Measurements from ENCODE around the gene ZBP1. TPM values are rescaled to one million over a fixed set of nuclear protein-coding genes. Genes with fewer than 3 reads are reported as not detected.

ZBP1 gene
- total RNA-seq, 3 donors from 2014 or later, result 0.73 to 2.4 TPM; not detected in 1

DNA sequence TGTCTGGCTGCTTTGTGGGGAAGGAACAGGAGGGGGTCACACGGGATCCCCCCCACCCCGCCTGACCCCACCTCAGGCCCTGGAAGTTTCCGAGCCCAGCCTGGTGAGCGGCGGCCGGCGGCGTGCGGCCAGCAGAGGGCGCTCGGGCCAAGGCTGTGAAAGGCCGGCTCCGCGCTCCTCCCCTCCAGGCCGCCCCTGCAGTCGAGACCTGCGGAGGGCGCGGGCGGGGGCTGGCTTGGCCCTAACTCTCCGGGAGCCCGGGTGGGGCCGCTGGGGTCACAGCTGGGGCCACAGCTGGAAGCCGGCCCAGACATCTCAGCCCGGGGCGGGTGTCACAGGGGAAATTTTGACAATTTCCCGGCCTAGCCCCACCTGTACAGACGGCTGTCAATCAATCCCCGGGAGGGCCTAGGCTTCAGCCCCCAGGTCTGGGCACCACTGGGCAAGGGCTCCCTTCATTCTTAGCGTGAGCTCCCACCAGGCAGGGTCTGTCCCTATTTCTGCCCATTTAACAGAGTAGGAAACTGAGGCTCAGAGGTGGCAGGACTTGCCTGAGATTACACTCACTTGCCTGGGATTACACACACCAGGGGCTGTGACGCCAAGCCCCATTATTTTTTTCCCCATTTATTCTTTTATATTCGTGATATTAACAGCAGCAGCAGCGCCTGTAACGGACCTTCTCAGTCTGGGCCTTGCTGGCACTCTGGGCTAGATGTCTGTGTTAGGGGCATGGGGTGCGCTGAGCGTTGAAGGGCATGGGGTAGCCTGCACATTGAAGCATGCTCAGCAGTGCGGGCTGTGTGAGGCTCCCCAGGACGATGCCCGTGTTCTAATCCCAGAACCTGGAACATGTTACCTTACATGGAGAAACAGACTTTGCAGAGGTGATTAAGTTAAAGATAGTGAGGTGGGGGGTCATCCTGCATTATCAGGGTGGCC is 23.0 kb downstream of the ZBP1 start:
- H3K9me3 ChIP-seq, result no peaks in the 10 kb centered on the region
- no peaks in the 10 kb centered on the region for H3K4me1 ChIP-seq
- intact Hi-C loops (cut with DNase I; ENCODE audit: low total_unique reads), result no loop called here
- no peak overlapping the region for H3K27ac ChIP-seq
- H3K4me3 ChIP-seq, result peak overlapping the region in 2 of 3 donors; percentile 21 to 56
- TF ChIP-seq POLR2A (IDR thresholded peaks at IDR 0.05) (no peak), POLR2AphosphoS5 (IDR thresholded peaks at IDR 0.05) (no peak)
- TF ChIP-seq, protein P1, sequence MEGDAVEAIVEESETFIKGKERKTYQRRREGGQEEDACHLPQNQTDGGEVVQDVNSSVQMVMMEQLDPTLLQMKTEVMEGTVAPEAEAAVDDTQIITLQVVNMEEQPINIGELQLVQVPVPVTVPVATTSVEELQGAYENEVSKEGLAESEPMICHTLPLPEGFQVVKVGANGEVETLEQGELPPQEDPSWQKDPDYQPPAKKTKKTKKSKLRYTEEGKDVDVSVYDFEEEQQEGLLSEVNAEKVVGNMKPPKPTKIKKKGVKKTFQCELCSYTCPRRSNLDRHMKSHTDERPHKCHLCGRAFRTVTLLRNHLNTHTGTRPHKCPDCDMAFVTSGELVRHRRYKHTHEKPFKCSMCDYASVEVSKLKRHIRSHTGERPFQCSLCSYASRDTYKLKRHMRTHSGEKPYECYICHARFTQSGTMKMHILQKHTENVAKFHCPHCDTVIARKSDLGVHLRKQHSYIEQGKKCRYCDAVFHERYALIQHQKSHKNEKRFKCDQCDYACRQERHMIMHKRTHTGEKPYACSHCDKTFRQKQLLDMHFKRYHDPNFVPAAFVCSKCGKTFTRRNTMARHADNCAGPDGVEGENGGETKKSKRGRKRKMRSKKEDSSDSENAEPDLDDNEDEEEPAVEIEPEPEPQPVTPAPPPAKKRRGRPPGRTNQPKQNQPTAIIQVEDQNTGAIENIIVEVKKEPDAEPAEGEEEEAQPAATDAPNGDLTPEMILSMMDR (IDR thresholded peaks at IDR 0.05), result peak; percentile 72 to 93 (median 89)
- no peaks in the 10 kb centered on the region for H3K27me3 ChIP-seq
- DNase-seq (ENCODE audit: low spot score in 2 of 2), result peak in 1 of 2 donors; percentile 43
- H3K36me3 ChIP-seq, result no peaks in the 10 kb centered on the region

DNA sequence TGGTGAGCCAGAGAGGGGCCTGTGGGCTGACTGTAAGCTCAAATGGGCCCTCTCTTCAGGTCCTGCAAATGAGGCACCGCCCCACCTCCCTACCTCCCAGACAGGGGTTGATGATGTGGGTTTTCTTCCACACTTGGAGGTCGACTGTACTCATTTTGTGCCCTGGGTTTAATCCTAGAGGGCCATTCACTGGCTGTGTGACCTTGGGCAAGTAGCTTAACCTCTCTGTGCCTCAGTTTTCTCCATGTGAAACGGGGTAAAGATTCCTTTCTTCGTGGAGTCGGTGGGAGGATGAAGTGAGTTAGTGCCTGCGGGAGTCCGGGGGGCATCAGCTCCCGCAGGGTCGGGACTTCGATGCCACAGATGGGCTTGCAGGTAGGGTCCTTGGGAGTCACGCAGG is 23.9 kb downstream of the ZBP1 start:
- Histone ChIP-seq H3K36me3 (no peaks in the 10 kb centered on the region), H3K27me3 (no peaks in the 10 kb centered on the region), H3K9me3 (no peaks in the 10 kb centered on the region), H3K27ac (no peak overlapping the region), H3K4me3 (no peak overlapping the region), H3K4me1 (no peaks in the 10 kb centered on the region)
- intact Hi-C loops (cut with DNase I; ENCODE audit: low total_unique reads), result no loop called here
- no peak for DNase-seq (ENCODE audit: low spot score in 2 of 2)
- no peak for TF ChIP-seq POLR2A (IDR thresholded peaks at IDR 0.05)
- no peak for TF ChIP-seq POLR2AphosphoS5 (IDR thresholded peaks at IDR 0.05)

DNA sequence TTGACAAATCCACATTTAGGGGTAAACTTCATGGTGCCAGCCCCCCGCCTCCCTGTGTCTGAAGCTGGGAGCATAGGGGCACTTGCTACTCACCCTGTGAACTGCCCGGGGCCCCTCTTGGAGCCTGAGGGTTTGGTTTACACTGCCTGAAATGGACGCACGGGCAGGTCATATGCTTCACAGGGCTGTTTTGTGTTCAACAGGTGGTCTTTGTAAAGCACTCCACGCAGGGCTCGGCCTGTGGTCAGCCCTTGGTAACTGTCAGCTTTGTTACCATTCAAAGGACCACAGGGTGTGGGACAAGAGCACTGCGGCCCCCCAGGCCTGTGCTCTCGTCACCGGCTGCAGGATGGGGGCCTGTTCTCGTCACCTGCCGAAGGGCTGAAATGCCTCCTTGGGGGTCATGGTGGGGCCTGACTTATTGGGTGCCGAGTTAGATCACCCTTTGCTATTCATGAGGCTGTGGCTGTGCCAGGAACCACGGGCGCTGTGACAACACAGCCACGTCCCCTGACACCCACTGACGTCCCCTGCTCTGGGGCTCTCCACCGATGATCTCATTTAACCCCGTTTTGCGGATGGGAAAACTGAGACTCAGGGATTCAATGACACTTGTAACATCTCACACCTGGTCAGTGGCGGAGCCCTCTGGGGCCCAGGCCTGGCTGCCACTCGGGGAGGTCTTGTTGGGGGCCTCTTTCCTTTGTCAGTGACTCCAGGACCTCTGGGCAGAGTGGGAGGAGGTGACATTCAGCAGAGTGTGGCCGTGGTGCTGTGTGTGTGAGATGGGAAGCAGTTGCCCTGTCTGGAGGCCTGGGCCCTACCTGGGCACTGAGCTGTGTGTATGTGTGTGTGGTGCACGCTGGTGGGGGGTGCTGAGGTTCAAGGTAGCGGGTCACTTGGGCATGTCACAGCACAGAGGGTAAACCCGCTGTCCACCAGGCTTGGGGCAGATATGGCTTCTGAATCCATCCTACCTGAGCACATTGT is 24.9 kb downstream of the ZBP1 start:
- no peaks in the 10 kb centered on the region for H3K4me1 ChIP-seq
- intact Hi-C loops (cut with DNase I; ENCODE audit: low total_unique reads), result no loop called here
- no peak for TF ChIP-seq POLR2AphosphoS5 (IDR thresholded peaks at IDR 0.05)
- TF ChIP-seq, protein P1 (IDR thresholded peaks at IDR 0.05), result no peak
- no peak for TF ChIP-seq POLR2A (IDR thresholded peaks at IDR 0.05)
- H3K27me3 ChIP-seq, result no peaks in the 10 kb centered on the region
- no peak for DNase-seq (ENCODE audit: low spot score in 2 of 2)
- no peak overlapping the region for H3K4me3 ChIP-seq
- no peaks in the 10 kb centered on the region for H3K36me3 ChIP-seq
- no peak overlapping the region for H3K27ac ChIP-seq
- H3K9me3 ChIP-seq, result no peaks in the 10 kb centered on the region

DNA sequence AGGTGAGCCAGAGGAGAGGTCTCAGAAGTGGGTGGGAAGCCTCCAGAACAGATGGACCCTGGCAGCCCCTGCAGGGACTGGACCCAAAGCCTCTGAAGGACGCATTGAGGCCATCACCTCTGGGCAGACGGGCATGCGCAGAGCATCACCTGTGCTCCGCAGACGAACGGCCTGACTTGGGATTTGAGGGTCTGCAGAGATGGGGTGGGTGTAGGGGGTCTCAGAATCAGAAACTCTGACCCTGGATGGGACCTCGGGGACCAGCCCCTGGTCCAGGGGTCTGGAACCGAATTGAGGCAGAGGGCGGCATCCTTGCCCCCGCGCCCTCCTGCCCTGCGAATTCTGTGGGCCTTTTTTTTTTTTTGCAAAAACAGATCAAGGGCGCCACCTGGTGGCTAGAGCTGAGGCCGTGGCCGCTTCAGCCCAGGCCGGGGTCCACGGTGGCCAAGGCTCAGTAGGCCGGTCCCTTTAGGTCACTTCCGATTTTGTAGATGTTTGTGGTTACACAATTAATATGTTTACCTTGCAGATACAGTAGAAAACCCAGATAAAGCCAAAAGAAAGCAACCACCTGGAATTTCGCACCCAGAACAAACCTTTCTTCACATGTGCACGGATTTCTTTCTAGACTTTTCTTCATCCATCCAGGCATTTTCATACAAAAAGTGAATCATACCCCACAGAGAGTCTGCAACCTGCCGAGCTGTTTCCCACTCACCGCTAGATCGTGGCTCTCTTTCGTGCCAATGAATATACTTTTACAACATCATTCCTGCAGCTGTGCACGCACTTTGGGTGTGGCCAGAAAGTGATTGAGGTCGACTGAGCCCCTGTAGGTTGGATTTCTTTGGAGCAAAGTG is 25.9 kb downstream of the ZBP1 start:
- Histone ChIP-seq H3K4me1 (no peaks in the 10 kb centered on the region), H3K9me3 (no peaks in the 10 kb centered on the region), H3K27me3 (no peaks in the 10 kb centered on the region), H3K36me3 (no peaks in the 10 kb centered on the region), H3K4me3 (no peak overlapping the region), H3K27ac (no peak overlapping the region)
- DNase-seq (ENCODE audit: low spot score in 2 of 2), result no peak
- intact Hi-C loops (cut with DNase I; ENCODE audit: low total_unique reads), result loop anchor here (5.0 kb wide), 1 partner anchor 67 kb away; the partner anchor contains the start of gene CTCFL
- TF ChIP-seq, protein P1 (IDR thresholded peaks at IDR 0.05), result peak; percentile 54 to 65 (median 55)
- no peak for TF ChIP-seq POLR2A (IDR thresholded peaks at IDR 0.05)

Data from breast epithelium (tissue), 4 donors.